HCT116 (cell line): ENCODE results near the gene GBX1. TPM values are rescaled to one million over a fixed set of nuclear protein-coding genes. Genes with fewer than 3 reads are reported as not detected.

Source experiments
- ATAC-seq: fragments of 200-7000 bp; cut with Tn5 transposase; 2 replicates; pipeline ENCODE4 v1.9.1; 2020; ENCODE audit warnings: mild to moderate bottlenecking, moderate library complexity
- BruUV-seq: library from RNA; stranded (reverse); fragments of 400-500 nt; replicated peaks from 2 replicates; lab custom pipeline; 2021; lab: Mats Ljungman, UMichigan
- CTCF ChIA-PET: fragments of 300-600 bp; sonication (Branson Sonifier 250); formaldehyde crosslinking; loops from one replicate; lab custom pipeline; 2021; ENCODE audit warnings: antibody characterized with exemption; lab: Charles Lee
- POLR2A ChIA-PET: fragments of 300-600, 350-600 bp; sonication (Branson Sonifier 250); formaldehyde crosslinking; loops from one replicate; lab custom pipeline; 2021; ENCODE audit warnings: antibody characterized with exemption; lab: Charles Lee
- RAD21 ChIA-PET, 2 experiments: fragments of 300-600 bp; sonication (Branson Sonifier 250); formaldehyde crosslinking; loops; one replicate each; lab custom pipeline; 2023; ENCODE audit warnings: low total read pairs in 2 of 2; ENCODE audit not compliant: uncharacterized antibody in 2 of 2, unreplicated experiment in 2 of 2, low non-redundant PET in 1 of 2; lab: Charles Lee
- DNase-seq: peaks from one replicate; pipeline ENCODE4 v3.0.0-alpha.2; 2010; ENCODE audit warnings: low read depth, low spot score
- H2AFZ ChIP-seq: fragments of 200-600 bp; shearing (Covaris generic), sonication (generic); 2 replicates; pipeline ENCODE4 v1.6.1; 2017; ENCODE audit warnings: low read depth, mixed run types, mixed read lengths, antibody characterized with exemption, low read length; ENCODE audit not compliant: poor library complexity, severe bottlenecking
- H3K27ac ChIP-seq: 2 replicates; pipeline ENCODE4 v1.5.1; 2012; ENCODE audit warnings: low read depth, low read length
- H3K27me3 ChIP-seq: fragments of 200-600 bp; sonication (generic); 2 replicates; pipeline ENCODE4 v1.6.1; 2016; ENCODE audit warnings: mixed run types, low read length, mixed read lengths; ENCODE audit not compliant: insufficient read depth
- H3K36me3 ChIP-seq, 2 experiments: fragments of 200-500 bp in 1 of 2; fragments of 200-600 bp in 1 of 2; sonication (Bioruptor generic) in 1 of 2; sonication (generic) in 1 of 2; 2 replicates each; pipeline versions ENCODE4 v1.5.1 to v1.6.1; 2014 to 2016; ENCODE audit warnings: low read length in 2 of 2, inconsistent platforms in 1 of 2, mixed read lengths in 1 of 2, mixed run types in 1 of 2; ENCODE audit not compliant: insufficient read depth in 2 of 2, control insufficient read depth in 1 of 2
- H3K4me1 ChIP-seq, 2 experiments: fragments of 200-600 bp in 1 of 2; sonication (generic) in 1 of 2; 2 replicates each; pipeline versions ENCODE4 v1.5.1 to v1.6.1; 2012 to 2017; ENCODE audit warnings: low read length in 2 of 2, inconsistent platforms in 1 of 2, mild to moderate bottlenecking in 1 of 2, mixed read lengths in 1 of 2, mixed run types in 1 of 2, moderate library complexity in 1 of 2; ENCODE audit not compliant: insufficient read depth in 2 of 2, control insufficient read depth in 1 of 2
- H3K4me2 ChIP-seq: fragments of 200-600 bp; sonication (generic); 2 replicates; pipeline ENCODE4 v1.6.1; 2017; ENCODE audit warnings: mixed run types, low read length, mixed read lengths
- H3K4me3 ChIP-seq, 2 experiments: fragments of 200-600 bp in 1 of 2; sonication (generic) in 1 of 2; replicated peaks in 1 of 2; 2 replicates each; pipeline ENCODE4 v1.5.1; 2011 to 2016; ENCODE audit warnings: low read length in 2 of 2, control low read depth in 1 of 2, low read depth in 1 of 2, mild to moderate bottlenecking in 1 of 2, mixed read lengths in 1 of 2, mixed run types in 1 of 2
- H3K79me2 ChIP-seq: fragments of 200-600 bp; sonication (generic); 2 replicates; pipeline ENCODE4 v1.6.1; 2017; ENCODE audit warnings: mild to moderate bottlenecking, mixed run types, low read length, moderate library complexity, mixed read lengths; ENCODE audit not compliant: insufficient read depth
- H3K9ac ChIP-seq: fragments of 200-600 bp; sonication (generic); 2 replicates; pipeline ENCODE4 v1.6.1; 2016; ENCODE audit warnings: low read length, mixed read lengths
- H3K9me2 ChIP-seq: fragments of 200-600 bp; sonication (generic), shearing (Covaris generic); 2 replicates; pipeline ENCODE4 v1.6.1; 2017; ENCODE audit warnings: mixed run types, mild to moderate bottlenecking, moderate library complexity; ENCODE audit not compliant: insufficient read depth
- H3K9me3 ChIP-seq, 2 experiments: fragments of 200-500 bp in 1 of 2; fragments of 200-600 bp in 1 of 2; sonication (Bioruptor generic) in 1 of 2; sonication (generic) in 1 of 2; 2 replicates each; pipeline ENCODE4 v1.6.1; 2014 to 2017; ENCODE audit warnings: low read length in 2 of 2, mixed read lengths in 2 of 2, inconsistent platforms in 1 of 2, low read depth in 1 of 2, mild to moderate bottlenecking in 1 of 2, mixed run types in 1 of 2, moderate library complexity in 1 of 2; ENCODE audit not compliant: control insufficient read depth in 1 of 2, insufficient read depth in 1 of 2
- H4K20me1 ChIP-seq: fragments of 200-600 bp; sonication (generic), shearing (Covaris generic); 2 replicates; pipeline ENCODE4 v1.6.1; 2017; ENCODE audit warnings: mixed run types, mild to moderate bottlenecking, moderate library complexity; ENCODE audit not compliant: insufficient read depth
- CBX3 ChIP-seq: IDR thresholded peaks from 2 replicates; pipeline ENCODE4 v1.6.1; 2012; ENCODE audit warnings: low read depth
- CEBPB ChIP-seq: IDR thresholded peaks from 2 replicates; pipeline ENCODE4 v1.6.1; 2012; ENCODE audit warnings: low read depth
- CTCF ChIP-seq, 3 experiments: fragments of 200-600 bp in 1 of 3; sonication (generic) in 1 of 3; IDR thresholded peaks in 2 of 3; conservative IDR thresholded peaks in 1 of 3; 2 replicates each; pipeline ENCODE4 v1.5.1; 2012 to 2017; ENCODE audit warnings: low read depth in 2 of 3, low read length in 2 of 3, antibody characterized with exemption in 1 of 3, borderline replicate concordance in 1 of 3, control low read depth in 1 of 3, mild to moderate bottlenecking in 1 of 3, mixed read lengths in 1 of 3, mixed run types in 1 of 3, moderate library complexity in 1 of 3; ENCODE audit not compliant: insufficient read depth in 1 of 3
- REST ChIP-seq: IDR thresholded peaks from 2 replicates; pipeline ENCODE4 v1.6.1; 2012; ENCODE audit warnings: low read depth
- intact Hi-C: fragments of 100-400 bp; cut with micrococcal nuclease; formaldehyde crosslinking; loops from 2 replicates; pipeline ENCODE4 v1.10.0; 2022
- total RNA-seq: library from RNA; stranded (reverse); gene quantifications from one replicate; pipeline ENCODE4 v1.2.1, GENCODE V29; 2021; ENCODE audit not compliant: unreplicated experiment

GBX1 gene
- total RNA-seq, 1 experiment from 2014 or later, result 0.86 TPM

GRCh38 chr7:151128144-151128543, 39.4 kb downstream of the GBX1 start:
- H3K79me2 ChIP-seq, result peaks cover 6% of the 10 kb centered on the region; the same call in 1 of the 2 replicates
- H3K9ac ChIP-seq, result no peak overlapping the region
- no peak for ATAC-seq
- no TSS peak for BruUV-seq
- peaks cover 18 to 24% of the 10 kb centered on the region in 2 experiments; a peak in 3 of 4 replicates for H3K36me3 ChIP-seq
- no peak for DNase-seq
- TF ChIP-seq CEBPB (no peak), CBX3 (no peak), REST (no peak), CTCF (IDR thresholded peaks at IDR 0.05 in 2 of 3, conservative IDR thresholded peaks at IDR 0.05 in 1 of 3; ENCODE audit: borderline replicate concordance in 1 of 3, insufficient read depth in 1 of 3, low read depth in 2 of 3, low read length in 2 of 3) (no peak)
- H3K4me3 ChIP-seq, result no peak overlapping the region
- no peak overlapping the region for H2AFZ ChIP-seq
- intact Hi-C loops, result loop anchor here (10.0 kb wide), 1 partner anchor 117 kb away; the partner anchor contains the start of gene SMARCD3
- H3K9me3 ChIP-seq, result no peaks in the 10 kb centered on the region
- CTCF ChIA-PET, result no interaction called here
- no peaks in the 10 kb centered on the region for H4K20me1 ChIP-seq
- RAD21 ChIA-PET, result no interaction called here
- no peak overlapping the region for H3K27ac ChIP-seq
- H3K4me2 ChIP-seq, result no peak overlapping the region
- POLR2A ChIA-PET, result no interaction called here
- H3K27me3 ChIP-seq, result no peaks in the 10 kb centered on the region
- H3K4me1 ChIP-seq, result peaks cover 0 to 8% of the 10 kb centered on the region in 2 experiments; a peak in 1 of 4 replicates
- H3K9me2 ChIP-seq, result no peaks in the 10 kb centered on the region
